ENCODE measurements around the gene MERTK. TPM values are rescaled to one million over a fixed set of nuclear protein-coding genes. Genes with fewer than 3 reads are reported as not detected.

The MERTK gene
- total and polyA plus RNA-seq, 10 of the 15 experiments (the other 5 are each of a cell fraction or from before 2014, with no cell fraction given): 0.13 to 30.6 (median 0.50) TPM

GRCh38 chr2:111973701-111974100, 75.3 kb downstream of the MERTK start:
- FAIRE-seq (no peak), DNase-seq (ENCODE audit: low read depth, low spot score) (no peak), ATAC-seq (no peak)
- H2AFZ ChIP-seq (ENCODE audit: control insufficient read depth, low read depth, low read length): no peak overlapping the region; the same call in 1 of the 2 replicates
- no peak overlapping the region for H3K27ac ChIP-seq (ENCODE audit: control insufficient read depth, insufficient read depth)
- H3K27me3 ChIP-seq (replicated peaks in 1 of 2; ENCODE audit: control insufficient read depth in 2 of 2, insufficient read depth in 2 of 2, low read length in 1 of 2): no peaks in the 10 kb centered on the region
- H3K4me1 ChIP-seq (ENCODE audit: control insufficient read depth, insufficient read depth, low read length): peaks cover 6% of the 10 kb centered on the region
- H3K9me3 ChIP-seq (replicated peaks; ENCODE audit: control insufficient read depth, insufficient read depth, low read length): no peaks in the 10 kb centered on the region; the same call in 2 of the 3 replicates
- no peaks in the 10 kb centered on the region for H3K79me2 ChIP-seq (ENCODE audit: control insufficient read depth, insufficient read depth, low read length)
- in situ Hi-C loops (cut with MboI) (no loop called here), intact Hi-C loops (cut with micrococcal nuclease; ENCODE audit: unreplicated experiment) (no loop called here)
- H4K20me1 ChIP-seq (ENCODE audit: control insufficient read depth, insufficient read depth): no peaks in the 10 kb centered on the region
- H3K36me3 ChIP-seq (ENCODE audit: control insufficient read depth in 2 of 2, insufficient read depth in 2 of 2, low read length in 1 of 2): no peaks in the 10 kb centered on the region
- ChIA-PET RAD21 (ENCODE audit: unreplicated experiment) (no interaction called here), CTCF (no interaction called here), POLR2A (no interaction called here), SMC1A (ENCODE audit: uncharacterized antibody, unreplicated experiment) (no interaction called here)
- H3K9ac ChIP-seq (ENCODE audit: control insufficient read depth, insufficient read depth, low read length): no peak overlapping the region
- no peak for TF ChIP-seq RAD51 (IDR thresholded peaks at IDR 0.05)
- TF ChIP-seq YBX1 (IDR thresholded peaks at IDR 0.05): no peak
- TF ChIP-seq REST (IDR thresholded peaks at IDR 0.05; ENCODE audit: low read depth, low read length): no peak
- TF ChIP-seq USF2 (IDR thresholded peaks at IDR 0.05; ENCODE audit: borderline replicate concordance, low read depth, low read length): no peak
- no peak for TF ChIP-seq ATF2 (IDR thresholded peaks at IDR 0.05; ENCODE audit: low read length)
- no peak for TF ChIP-seq USF1 (IDR thresholded peaks at IDR 0.05; ENCODE audit: borderline replicate concordance, extremely low read length, insufficient read depth, low read depth, low read length)
- TF ChIP-seq PRDM15 (CRISPR knock-in tag; IDR thresholded peaks at IDR 0.05): no peak
- TF ChIP-seq WRNIP1 (IDR thresholded peaks at IDR 0.05; ENCODE audit: borderline replicate concordance, low read depth, low read length): no peak
- no peak for TF ChIP-seq SMAD1 (IDR thresholded peaks at IDR 0.05; ENCODE audit: low read depth, partially characterized antibody)
- no peak for TF ChIP-seq NR2F1 (conservative IDR thresholded peaks at IDR 0.05)
- no TSS peak for BruUV-seq (replicated peaks)
- H3K4me3 ChIP-seq: no peak overlapping the region
- WGBS (ENCODE audit: insufficient coverage, insufficient replicate concordance, low lambda C conversion rate, missing lambda C conversion rate): 72% methylated on average over 4 of the region's 4 CpGs
- H3K4me2 ChIP-seq (ENCODE audit: control insufficient read depth, insufficient read depth): no peak overlapping the region

All from GM12878 (cell line).